SK-N-MC (cell line): Measurements from ENCODE around the gene ZNF827.

Source experiments
- EZH2 ChIP-seq: fragments of 200-600 bp; sonication (generic); IDR thresholded peaks from one replicate; pipeline ENCODE4 v1.6.1; 2017; ENCODE audit warnings: antibody characterized with exemption
- POLR2AphosphoS5 ChIP-seq: IDR thresholded peaks from 2 replicates; pipeline ENCODE4 v1.6.1; 2012; ENCODE audit warnings: mild to moderate bottlenecking, low read depth, low read length, borderline replicate concordance

- TF ChIP-seq EZH2 = no peak
- TF ChIP-seq POLR2AphosphoS5 = no peak
Observed at GRCh38 chr4:145912376-145912775, 26.2 kb downstream of the ZNF827 start.
